Keratinocyte (primary cell): ENCODE measurements around the gene CELF6. TPM values are rescaled to one million over a fixed set of nuclear protein-coding genes. Genes with fewer than 3 reads are reported as not detected.

Experiments used
- DNase-seq: peaks from one replicate; pipeline ENCODE4 v3.0.0-alpha.2; 2011; ENCODE audit warnings: low read depth, missing footprints, low spot score
- FAIRE-seq: peaks from 2 replicates; lab custom pipeline; 2011; peaks lifted over from hg19 to GRCh38; lab: Jason Lieb, UNC
- H2AFZ ChIP-seq: 2 replicates; pipeline ENCODE4 v1.6.0; 2012; ENCODE audit warnings: low read length, control low read depth, inconsistent platforms; ENCODE audit not compliant: control insufficient read depth
- H3K27ac ChIP-seq: 2 replicates; pipeline ENCODE4 v1.5.1; 2011; ENCODE audit warnings: low read length; ENCODE audit not compliant: control insufficient read depth, insufficient read depth
- H3K27me3 ChIP-seq: 3 replicates; pipeline ENCODE4 v1.6.0; 2011; ENCODE audit warnings: low read length; ENCODE audit not compliant: control insufficient read depth, insufficient read depth; ENCODE audit errors: extremely low read depth
- H3K36me3 ChIP-seq, 2 experiments: 2 replicates in 1 of 2; 3 replicates in 1 of 2; pipeline ENCODE4 v1.5.1; 2011; ENCODE audit warnings: low read length in 2 of 2, mild to moderate bottlenecking in 1 of 2; ENCODE audit not compliant: control insufficient read depth in 2 of 2, insufficient read depth in 2 of 2; ENCODE audit errors: extremely low read depth in 1 of 2
- H3K4me1 ChIP-seq: 3 replicates; pipeline ENCODE4 v1.5.1; 2011; ENCODE audit warnings: low read length; ENCODE audit not compliant: control insufficient read depth, insufficient read depth; ENCODE audit errors: extremely low read depth
- H3K4me2 ChIP-seq: 3 replicates; pipeline ENCODE4 v1.6.0; 2011; ENCODE audit warnings: low read depth, low read length; ENCODE audit not compliant: control insufficient read depth, insufficient read depth; ENCODE audit errors: extremely low read depth
- H3K4me3 ChIP-seq, 3 experiments: fragments of 200-600 bp in 1 of 3; sonication (generic) in 1 of 3; 2 replicates in 2 of 3; 3 replicates in 1 of 3; pipeline ENCODE4 v1.5.1; 2011 to 2016; ENCODE audit warnings: low read length in 3 of 3, mild to moderate bottlenecking in 3 of 3, control low read depth in 2 of 3, inconsistent platforms in 1 of 3, low read depth in 1 of 3, mixed read lengths in 1 of 3, mixed run types in 1 of 3, moderate library complexity in 1 of 3; ENCODE audit not compliant: control insufficient read depth in 2 of 3, insufficient read depth in 2 of 3; ENCODE audit errors: extremely low read depth in 1 of 3
- H3K79me2 ChIP-seq: 2 replicates; pipeline ENCODE4 v1.6.0; 2012; ENCODE audit warnings: low read length; ENCODE audit not compliant: control insufficient read depth, insufficient read depth
- H3K9ac ChIP-seq: 3 replicates; pipeline ENCODE4 v1.6.0; 2011; ENCODE audit warnings: low read length; ENCODE audit not compliant: control insufficient read depth, insufficient read depth; ENCODE audit errors: extremely low read depth
- H3K9me1 ChIP-seq: 3 replicates; pipeline ENCODE4 v1.6.0; 2011; ENCODE audit warnings: low read length; ENCODE audit not compliant: control insufficient read depth, insufficient read depth; ENCODE audit errors: extremely low read depth
- H3K9me3 ChIP-seq: 2 replicates; pipeline ENCODE4 v1.5.1; 2012; ENCODE audit warnings: low read depth, low read length; ENCODE audit not compliant: control insufficient read depth
- H4K20me1 ChIP-seq: 3 replicates; pipeline ENCODE4 v1.6.0; 2011; ENCODE audit warnings: low read length; ENCODE audit not compliant: control insufficient read depth, insufficient read depth; ENCODE audit errors: extremely low read depth
- CTCF ChIP-seq, 3 experiments: IDR thresholded peaks in 1 of 3; conservative IDR thresholded peaks in 1 of 3; optimal IDR thresholded peaks in 1 of 3; 2 replicates in 2 of 3; 3 replicates in 1 of 3; pipeline versions ENCODE3 to v1.5.1; 2011; ENCODE audit warnings: low read length in 3 of 3, mild to moderate bottlenecking in 3 of 3, moderate library complexity in 2 of 3, control low read depth in 1 of 3, inconsistent platforms in 1 of 3; ENCODE audit not compliant: insufficient read depth in 2 of 3; ENCODE audit errors: extremely low read depth in 1 of 3
- EZH2 ChIP-seq: IDR thresholded peaks from one replicate; pipeline ENCODE4 v1.6.1; 2012; ENCODE audit warnings: inconsistent platforms, mild to moderate bottlenecking, low read length, moderate library complexity
- dilution Hi-C: fragments of 300-500 bp; cut with MboI; formaldehyde crosslinking; loops from one replicate; pipeline ENCODE4 v1.7.0; 2020; ENCODE audit warnings: low sequenced_read_pairs; ENCODE audit not compliant: extremely low pct_ligation_motif_present
- polyA plus RNA-seq, 5 experiments: library from polyadenylated mRNA; depleted of rRNA in 3 of 5; stranded (reverse) in 3 of 5; stranded (forward) in 1 of 5; unstranded in 1 of 5; fragments of >200 nt; gene quantifications; 1 replicate in 1 of 5; 2 replicates in 3 of 5; 3 replicates in 1 of 5; pipeline versions ENCODE4 v1.2.1 to v1.2.3, GENCODE V29; 2011 to 2012; ENCODE audit warnings: missing spikeins in 2 of 5, low read depth in 1 of 5, low replicate concordance in 1 of 5

Gene CELF6
- polyA plus RNA-seq, 1 donor (not counting 4 experiments of a cell fraction or from before 2014, with no cell fraction given), result 0.04 TPM

- Histone ChIP-seq H3K79me2 (peaks cover 9% of the 10 kb centered on the region), H3K9me1 (no peaks in the 10 kb centered on the region), H2AFZ (no peak overlapping the region), H3K4me2 (peak overlapping the region; percentile 84), H3K4me3 (peak overlapping the region; percentile 46 to 65 (median 61)), H3K9me3 (no peaks in the 10 kb centered on the region), H3K27me3 (no peaks in the 10 kb centered on the region), H3K27ac (peak overlapping the region; percentile 96), H3K9ac (peak overlapping the region; percentile 82), H4K20me1 (no peaks in the 10 kb centered on the region), H3K36me3 (peaks cover 3 to 17% of the 10 kb centered on the region in 2 experiments), H3K4me1 (peaks cover 27% of the 10 kb centered on the region)
- FAIRE-seq (peak; percentile 84), DNase-seq (peak; percentile 90)
- no peak for TF ChIP-seq EZH2
- no peak for TF ChIP-seq CTCF (optimal IDR thresholded peaks at IDR 0.05 in 1 of 3, IDR thresholded peaks at IDR 0.05 in 1 of 3, conservative IDR thresholded peaks at IDR 0.05 in 1 of 3; ENCODE audit: extremely low read depth in 1 of 3, insufficient read depth in 2 of 3, low read length in 3 of 3)
- dilution Hi-C loops, result no loop called here
Observed at GRCh38 chr15:72237029-72237852, 82.7 kb downstream of the CELF6 start.

DNA sequence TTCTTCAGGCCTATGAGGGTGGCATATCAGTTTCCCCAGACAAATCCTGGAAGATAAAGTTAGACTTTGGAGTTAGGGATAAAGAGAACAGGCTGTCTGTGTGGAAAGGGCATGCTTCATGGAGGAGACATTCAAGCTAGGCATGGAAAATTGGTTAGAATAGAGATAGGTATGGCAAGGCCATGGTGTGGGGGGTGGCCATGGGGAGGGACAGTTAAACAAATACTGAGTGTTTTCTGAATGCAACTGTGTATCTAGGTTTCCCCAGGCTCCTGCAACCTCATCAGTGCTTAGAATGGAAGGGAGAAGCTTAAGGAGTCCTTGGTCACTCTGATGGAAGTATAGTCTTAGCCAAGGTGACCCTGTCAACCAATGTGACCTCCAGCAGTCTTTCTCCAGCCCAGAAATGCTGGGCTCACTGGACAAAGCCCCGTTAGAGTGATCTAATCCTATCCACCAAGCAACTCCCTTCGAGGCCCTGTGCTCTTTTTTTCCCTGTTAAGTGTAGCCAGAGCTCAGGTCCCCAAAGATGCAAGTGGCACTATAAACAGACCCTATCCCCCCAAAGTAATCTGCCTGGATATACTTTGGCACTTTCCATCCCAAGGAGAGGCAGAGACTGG is 83.5 kb downstream of the CELF6 start:
- Histone ChIP-seq H3K9ac (peak overlapping the region; percentile 82), H4K20me1 (no peaks in the 10 kb centered on the region), H3K4me1 (peaks cover 27% of the 10 kb centered on the region), H3K9me1 (no peaks in the 10 kb centered on the region), H3K27ac (peak overlapping the region; percentile 96), H3K36me3 (peaks cover 3 to 10% of the 10 kb centered on the region in 2 experiments), H3K27me3 (no peaks in the 10 kb centered on the region), H3K9me3 (no peaks in the 10 kb centered on the region), H3K4me2 (peak overlapping the region; percentile 84), H3K4me3 (peak overlapping the region; percentile 46 to 65 (median 61)), H2AFZ (no peak overlapping the region), H3K79me2 (peaks cover 9% of the 10 kb centered on the region)
- no peak for DNase-seq
- FAIRE-seq, result no peak
- TF ChIP-seq CTCF (optimal IDR thresholded peaks at IDR 0.05 in 1 of 3, IDR thresholded peaks at IDR 0.05 in 1 of 3, conservative IDR thresholded peaks at IDR 0.05 in 1 of 3; ENCODE audit: extremely low read depth in 1 of 3, insufficient read depth in 2 of 3, low read length in 3 of 3) (no peak), EZH2 (no peak)
- dilution Hi-C loops, result no loop called here
